CD8-positive, alpha-beta memory T cell (primary cell): ENCODE results near the gene BEND5. TPM values are rescaled to one million over a fixed set of nuclear protein-coding genes. Genes with fewer than 3 reads are reported as not detected.

ENCODE experiments used
- CTCF ChIA-PET: fragments of 350-600 bp; sonication (Branson Sonifier 250); formaldehyde crosslinking; loops from one replicate; lab custom pipeline; 2021; ENCODE audit warnings: antibody characterized with exemption; lab: Charles Lee
- POLR2A ChIA-PET: fragments of 350-600 bp; sonication (Branson Sonifier 250); formaldehyde crosslinking; loops from one replicate; lab custom pipeline; 2021; ENCODE audit warnings: antibody characterized with exemption; lab: Charles Lee
- DNase-seq, 5 donors: peaks; one replicate each; pipeline versions ENCODE4 v3.0.0 to v3.0.0-alpha.2; 2020 to 2022; ENCODE audit warnings: mixed read lengths in 1 of 5
- H3K27ac ChIP-seq: one replicate; pipeline ENCODE4 v1.7.0; 2013; ENCODE audit warnings: low read depth, mild to moderate bottlenecking, low read length, moderate library complexity
- H3K27me3 ChIP-seq: 2 replicates; pipeline ENCODE4 v1.7.0; 2013; ENCODE audit warnings: low read length, mild to moderate bottlenecking; ENCODE audit not compliant: insufficient read depth, poor library complexity, severe bottlenecking
- H3K36me3 ChIP-seq: 2 replicates; pipeline ENCODE4 v1.7.0; 2013; ENCODE audit warnings: mild to moderate bottlenecking, low read length, moderate library complexity; ENCODE audit not compliant: insufficient read depth
- H3K4me1 ChIP-seq: 2 replicates; pipeline ENCODE4 v1.7.0; 2013; ENCODE audit warnings: mild to moderate bottlenecking, low read length, moderate library complexity; ENCODE audit not compliant: insufficient read depth
- H3K4me3 ChIP-seq: 2 replicates; pipeline ENCODE4 v1.7.0; 2013; ENCODE audit warnings: mild to moderate bottlenecking, low read length
- H3K9me3 ChIP-seq: 2 replicates; pipeline ENCODE4 v1.7.0; 2013; ENCODE audit warnings: mild to moderate bottlenecking, low read length
- H3K27ac Mint-ChIP-seq, 8 donors: one replicate each; pipeline ENCODE4 v1.8.0; 2020 to 2021; ENCODE audit warnings: mixed read lengths in 8 of 8, mild to moderate bottlenecking in 6 of 8, inconsistent platforms in 3 of 8, moderate library complexity in 3 of 8
- H3K27me3 Mint-ChIP-seq, 2 donors: one replicate each; pipeline ENCODE4 v1.8.0; 2020 to 2021; ENCODE audit warnings: mixed read lengths in 2 of 2, mild to moderate bottlenecking in 1 of 2, moderate library complexity in 1 of 2
- H3K36me3 Mint-ChIP-seq, 3 donors: one replicate each; pipeline ENCODE4 v1.8.0; 2020 to 2021; ENCODE audit warnings: mixed read lengths in 3 of 3, inconsistent platforms in 1 of 3, mild to moderate bottlenecking in 1 of 3
- H3K4me1 Mint-ChIP-seq, 3 donors: one replicate each; pipeline ENCODE4 v1.8.0; 2020 to 2021; ENCODE audit warnings: mixed read lengths in 3 of 3, inconsistent platforms in 1 of 3, mild to moderate bottlenecking in 1 of 3
- H3K4me3 Mint-ChIP-seq, 7 donors: one replicate each; pipeline ENCODE4 v1.8.0; 2020 to 2021; ENCODE audit warnings: mixed read lengths in 7 of 7, mild to moderate bottlenecking in 6 of 7, moderate library complexity in 4 of 7, inconsistent platforms in 2 of 7
- H3K9me3 Mint-ChIP-seq, 5 donors: one replicate each; pipeline ENCODE4 v1.8.0; 2020 to 2022; ENCODE audit warnings: mixed read lengths in 5 of 5, mild to moderate bottlenecking in 3 of 5, moderate library complexity in 2 of 5, inconsistent platforms in 1 of 5
- polyA plus RNA-seq: library from polyadenylated mRNA; unstranded; fragments of 300-500 nt; fragmentation: Illumina TruSeq; gene quantifications from one replicate; pipeline ENCODE4 v1.2.3, GENCODE V29; 2021
- total RNA-seq, 2 experiments: library from RNA; stranded (reverse); gene quantifications; one replicate each; pipeline ENCODE4 v1.2.3, GENCODE V29; 2021

Gene BEND5
- total and polyA plus RNA-seq, 3 experiments from 2014 or later, result 0.55 to 3.1 (median 1.1) TPM

DNA sequence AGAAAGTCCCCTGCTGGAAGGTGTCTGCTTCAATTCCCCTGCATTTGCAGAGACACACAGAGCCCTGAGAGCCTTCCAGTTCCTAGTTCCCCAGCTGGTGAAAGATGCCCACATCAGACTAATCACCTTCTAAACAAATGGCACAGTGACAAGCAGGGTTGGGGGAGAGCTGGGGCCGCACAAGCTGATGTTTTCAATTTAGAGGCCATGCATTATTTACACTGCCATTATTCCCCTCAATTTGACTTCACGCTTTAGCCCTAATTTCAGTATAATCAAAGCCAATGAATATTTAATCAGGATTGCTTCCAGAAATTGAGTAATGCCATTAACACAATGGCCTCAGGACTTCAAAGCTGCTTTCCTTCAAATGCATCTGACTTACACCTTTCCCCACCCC, 81.5 kb downstream of the BEND5 start:
- Mint-ChIP-seq H3K27me3 (peaks cover 0 to 11% of the 10 kb centered on the region in 2 donors), H3K9me3 (peaks cover 0 to 3% (median 0%) of the 10 kb centered on the region in 5 donors), H3K36me3 (no peaks in the 10 kb centered on the region), H3K27ac (no peak overlapping the region), H3K4me3 (no peak overlapping the region), H3K4me1 (no peaks in the 10 kb centered on the region)
- H3K27me3 ChIP-seq, result no peaks in the 10 kb centered on the region
- H3K4me1 ChIP-seq, result no peaks in the 10 kb centered on the region
- CTCF ChIA-PET, result no interaction called here
- no peaks in the 10 kb centered on the region for H3K9me3 ChIP-seq
- H3K4me3 ChIP-seq, result no peak overlapping the region
- no peak overlapping the region for H3K27ac ChIP-seq
- H3K36me3 ChIP-seq, result no peaks in the 10 kb centered on the region
- DNase-seq, result no peak
- POLR2A ChIA-PET, result no interaction called here

DNA sequence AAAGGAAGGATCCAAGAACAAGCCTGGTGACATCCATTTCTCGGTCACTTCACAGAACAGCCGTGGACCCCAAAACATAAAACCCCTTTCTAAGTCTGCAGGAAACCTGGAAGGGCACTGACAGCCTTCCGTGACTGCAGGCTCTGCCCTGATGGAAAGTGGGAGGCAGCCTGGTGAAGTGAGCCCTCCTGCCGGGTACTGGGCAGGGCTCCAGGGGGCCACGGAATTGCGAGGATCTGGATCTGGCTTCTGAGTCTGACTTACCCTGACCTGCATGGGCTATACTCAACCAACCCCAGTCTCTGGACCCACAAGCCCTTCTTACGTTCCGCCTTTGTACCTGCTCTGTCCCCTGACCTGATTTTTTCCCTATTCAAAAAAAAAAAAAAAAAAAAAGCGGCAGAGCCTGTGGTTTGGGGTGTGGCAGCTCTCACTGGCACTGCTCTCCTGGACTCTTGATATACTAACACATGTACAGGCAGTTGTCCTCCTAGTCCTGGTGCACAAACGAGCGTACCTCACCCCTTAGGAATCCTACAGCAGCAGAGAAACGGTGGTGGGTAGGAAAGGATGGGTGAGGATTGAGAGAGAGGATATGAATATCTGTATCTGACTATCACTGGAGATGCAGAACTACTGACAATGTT, 82.9 kb downstream of the BEND5 start:
- no peak for DNase-seq
- Histone ChIP-seq H3K4me3 (no peak overlapping the region), H3K36me3 (no peaks in the 10 kb centered on the region), H3K27ac (no peak overlapping the region), H3K4me1 (no peaks in the 10 kb centered on the region), H3K27me3 (no peaks in the 10 kb centered on the region), H3K9me3 (no peaks in the 10 kb centered on the region)
- Mint-ChIP-seq H3K4me1 (no peaks in the 10 kb centered on the region), H3K36me3 (no peaks in the 10 kb centered on the region), H3K9me3 (peaks cover 0 to 3% (median 0%) of the 10 kb centered on the region in 5 donors), H3K4me3 (no peak overlapping the region), H3K27me3 (peaks cover 0 to 7% of the 10 kb centered on the region in 2 donors), H3K27ac (no peak overlapping the region)
- ChIA-PET POLR2A (no interaction called here), CTCF (no interaction called here)

DNA sequence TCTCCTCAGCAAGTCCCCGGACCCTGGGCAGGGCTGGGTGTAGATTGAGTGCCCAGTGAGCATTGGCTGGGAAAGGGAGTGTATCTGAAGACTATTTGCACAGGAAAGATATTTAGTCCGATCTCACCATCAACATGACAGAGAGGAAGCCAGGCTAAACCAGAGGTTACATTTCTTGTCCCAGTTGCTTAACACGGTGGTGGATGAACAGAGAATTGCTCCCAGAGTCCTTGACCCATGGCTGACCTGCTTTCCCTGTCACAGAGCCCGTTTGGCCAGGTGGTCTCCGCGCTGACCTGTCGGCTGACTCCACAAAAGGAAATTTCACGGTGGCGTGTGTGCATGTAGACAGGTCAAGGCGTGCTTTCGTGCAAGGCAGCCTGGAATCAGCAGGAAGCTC, 83.5 kb downstream of the BEND5 start:
- Mint-ChIP-seq H3K9me3 (peaks cover 0 to 3% (median 0%) of the 10 kb centered on the region in 5 donors), H3K4me1 (no peaks in the 10 kb centered on the region), H3K4me3 (no peak overlapping the region), H3K27ac (no peak overlapping the region), H3K27me3 (peaks cover 0 to 7% of the 10 kb centered on the region in 2 donors), H3K36me3 (no peaks in the 10 kb centered on the region)
- H3K9me3 ChIP-seq, result no peaks in the 10 kb centered on the region
- H3K27me3 ChIP-seq, result no peaks in the 10 kb centered on the region
- no peak for DNase-seq
- no peak overlapping the region for H3K4me3 ChIP-seq
- no peaks in the 10 kb centered on the region for H3K4me1 ChIP-seq
- ChIA-PET POLR2A (no interaction called here), CTCF (no interaction called here)
- no peaks in the 10 kb centered on the region for H3K36me3 ChIP-seq
- H3K27ac ChIP-seq, result no peak overlapping the region

DNA sequence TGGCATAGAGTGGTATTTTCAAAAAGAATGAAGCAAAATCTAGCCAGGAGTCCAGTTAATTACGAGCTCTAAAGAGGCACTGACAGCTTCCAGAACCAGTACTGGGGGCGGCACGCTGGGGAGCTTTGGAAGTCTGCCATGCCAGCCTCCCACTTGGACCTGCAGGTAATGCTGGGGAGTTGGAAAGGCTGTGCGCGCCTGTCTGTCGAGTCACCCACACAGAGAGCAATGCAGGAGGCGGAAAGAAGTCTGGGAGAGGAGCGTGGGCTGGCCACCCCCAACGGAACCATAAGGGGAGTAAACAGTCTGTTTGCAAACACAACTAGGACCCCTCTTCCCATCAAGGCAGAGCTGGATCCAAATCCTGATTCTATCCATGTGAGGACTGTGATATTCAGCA, 84.5 kb downstream of the BEND5 start:
- peaks cover 0 to 3% (median 0%) of the 10 kb centered on the region in 5 donors for H3K9me3 Mint-ChIP-seq
- no peak for DNase-seq
- no peaks in the 10 kb centered on the region for H3K9me3 ChIP-seq
- no peaks in the 10 kb centered on the region for H3K36me3 Mint-ChIP-seq
- POLR2A ChIA-PET, result no interaction called here
- H3K27me3 Mint-ChIP-seq, result peaks cover 0 to 7% of the 10 kb centered on the region in 2 donors
- H3K27ac ChIP-seq, result no peak overlapping the region
- CTCF ChIA-PET, result no interaction called here
- H3K4me1 Mint-ChIP-seq, result no peaks in the 10 kb centered on the region
- H3K4me3 Mint-ChIP-seq, result no peak overlapping the region
- H3K27ac Mint-ChIP-seq, result no peak overlapping the region
- H3K4me1 ChIP-seq, result no peaks in the 10 kb centered on the region
- no peaks in the 10 kb centered on the region for H3K36me3 ChIP-seq
- no peaks in the 10 kb centered on the region for H3K27me3 ChIP-seq
- no peak overlapping the region for H3K4me3 ChIP-seq

DNA sequence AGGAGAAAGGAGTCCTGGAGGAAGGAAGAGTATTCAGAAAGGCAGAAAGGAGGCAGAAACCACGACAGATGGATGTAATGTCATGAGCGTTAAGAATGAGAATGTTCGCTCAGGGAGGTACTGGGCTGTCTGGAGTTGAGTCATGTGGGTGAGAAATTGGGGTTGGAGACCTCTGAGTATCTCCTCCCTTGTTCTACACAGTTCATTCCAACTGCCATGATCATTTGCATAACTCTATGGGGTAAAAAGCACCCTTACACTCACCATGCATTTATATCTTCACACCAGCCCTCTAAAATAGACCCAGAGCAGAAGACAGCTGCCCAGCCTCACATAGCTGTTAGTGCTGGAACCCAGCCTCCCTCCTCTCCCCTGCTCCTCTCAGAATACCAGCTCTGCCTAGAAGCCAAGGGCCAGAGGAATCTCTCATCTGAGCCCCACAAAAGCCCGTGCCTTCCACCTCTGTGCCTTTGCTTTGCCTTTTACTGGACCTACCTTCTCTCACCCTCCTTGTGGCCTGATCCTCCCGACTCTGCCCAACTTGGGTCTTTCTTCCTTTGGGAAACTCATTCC, 85.2 kb downstream of the BEND5 start:
- CTCF ChIA-PET, result no interaction called here
- no peak overlapping the region for H3K4me3 ChIP-seq
- H3K36me3 ChIP-seq, result no peaks in the 10 kb centered on the region
- H3K9me3 ChIP-seq, result no peaks in the 10 kb centered on the region
- H3K27ac Mint-ChIP-seq, result peak overlapping the region in 1 of 8 donors; percentile 21
- no peaks in the 10 kb centered on the region for H3K36me3 Mint-ChIP-seq
- H3K9me3 Mint-ChIP-seq, result peaks cover 0 to 3% (median 0%) of the 10 kb centered on the region in 5 donors
- POLR2A ChIA-PET, result no interaction called here
- no peaks in the 10 kb centered on the region for H3K27me3 ChIP-seq
- no peak overlapping the region for H3K27ac ChIP-seq
- no peaks in the 10 kb centered on the region for H3K4me1 ChIP-seq
- H3K27me3 Mint-ChIP-seq, result peaks cover 0 to 6% of the 10 kb centered on the region in 2 donors
- no peak overlapping the region for H3K4me3 Mint-ChIP-seq
- no peak for DNase-seq
- H3K4me1 Mint-ChIP-seq, result no peaks in the 10 kb centered on the region

DNA sequence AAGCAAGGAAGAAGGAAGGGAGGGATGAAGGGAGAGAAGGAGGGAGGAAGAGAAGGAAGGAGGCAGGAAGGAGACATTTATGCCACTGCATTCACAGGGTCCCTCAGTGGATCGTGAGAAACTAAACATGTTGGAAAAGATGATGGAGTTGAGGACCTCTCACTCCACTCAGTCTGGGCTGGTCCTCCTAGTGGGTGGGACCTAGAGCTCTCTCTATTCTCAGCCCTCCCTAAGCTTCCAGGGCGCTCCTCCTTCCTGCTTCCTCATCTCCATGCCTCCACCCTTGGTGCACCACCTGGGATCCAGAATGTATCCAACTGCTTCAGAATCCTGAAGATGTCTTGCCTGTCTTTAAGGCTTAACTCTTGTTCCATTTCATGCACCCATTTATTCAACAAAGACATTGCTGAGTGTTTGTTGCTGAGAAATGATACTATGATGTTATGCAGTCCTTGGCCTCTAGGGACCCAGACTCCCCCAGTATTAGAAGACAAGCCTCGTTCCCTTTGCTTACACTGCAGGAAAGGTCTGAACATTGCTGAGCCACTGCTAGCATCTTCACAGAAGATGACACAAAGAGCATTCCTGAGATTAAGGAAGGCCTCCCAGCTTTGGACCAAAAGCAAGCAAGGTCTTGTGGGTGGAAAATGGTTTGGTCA, 88.5 kb downstream of the BEND5 start:
- no peak overlapping the region for H3K4me3 ChIP-seq
- Mint-ChIP-seq H3K9me3 (no peaks in the 10 kb centered on the region), H3K4me1 (no peaks in the 10 kb centered on the region), H3K27me3 (peaks cover 0 to 1% of the 10 kb centered on the region in 2 donors), H3K27ac (no peak overlapping the region), H3K36me3 (no peaks in the 10 kb centered on the region), H3K4me3 (no peak overlapping the region)
- no peak for DNase-seq
- H3K36me3 ChIP-seq, result no peaks in the 10 kb centered on the region
- H3K27me3 ChIP-seq, result no peaks in the 10 kb centered on the region
- H3K4me1 ChIP-seq, result no peaks in the 10 kb centered on the region
- POLR2A ChIA-PET, result no interaction called here
- CTCF ChIA-PET, result interaction anchor here (1.4 kb wide), 1 partner anchor 11 kb away, joined by 3 read pairs; no protein-coding TSS in a partner anchor
- no peaks in the 10 kb centered on the region for H3K9me3 ChIP-seq
- no peak overlapping the region for H3K27ac ChIP-seq

DNA sequence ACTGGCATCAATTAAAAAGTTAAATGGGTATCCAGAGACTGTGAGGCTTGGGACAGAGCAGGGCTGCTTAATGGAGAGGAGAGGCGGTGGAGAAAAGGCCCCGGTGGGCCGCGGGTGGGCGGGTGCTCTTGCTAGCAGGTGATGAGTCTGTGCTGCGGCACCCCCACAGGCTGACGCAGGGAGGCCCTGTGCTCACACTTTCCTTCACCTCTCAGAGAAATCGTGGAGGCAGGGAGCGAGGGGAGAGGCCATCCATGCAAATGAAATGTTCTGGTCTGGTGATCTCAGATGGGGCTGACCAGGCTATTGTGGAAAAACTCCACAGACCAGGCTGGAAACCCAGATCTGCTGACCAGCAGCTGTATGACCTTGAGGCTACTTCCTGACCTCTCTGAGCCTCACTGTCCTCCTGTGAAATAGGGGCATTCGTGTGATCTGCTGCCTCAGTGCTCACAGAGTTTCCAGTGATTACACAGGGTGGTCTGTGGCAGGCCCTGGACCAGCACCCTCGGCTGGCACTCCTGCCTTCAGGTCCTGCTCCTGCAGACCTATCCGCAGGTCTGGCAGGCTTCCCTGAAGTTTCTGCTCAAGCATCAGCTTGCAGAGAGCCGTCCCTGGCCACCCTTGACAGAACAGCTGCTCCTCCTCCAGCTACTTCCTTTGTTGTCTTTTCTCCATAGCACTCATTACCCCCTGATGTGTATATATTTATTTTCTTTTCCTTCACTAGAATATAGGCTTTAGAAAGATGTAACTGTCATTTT, 89.2 kb downstream of the BEND5 start:
- Histone ChIP-seq H3K36me3 (no peaks in the 10 kb centered on the region), H3K27ac (no peak overlapping the region), H3K4me3 (no peak overlapping the region), H3K9me3 (no peaks in the 10 kb centered on the region), H3K4me1 (no peaks in the 10 kb centered on the region), H3K27me3 (no peaks in the 10 kb centered on the region)
- Mint-ChIP-seq H3K4me3 (no peak overlapping the region), H3K27ac (no peak overlapping the region), H3K4me1 (no peaks in the 10 kb centered on the region), H3K27me3 (peaks cover 0 to 1% of the 10 kb centered on the region in 2 donors), H3K36me3 (no peaks in the 10 kb centered on the region), H3K9me3 (no peaks in the 10 kb centered on the region)
- CTCF ChIA-PET, result interaction anchor here (1.4 kb wide), 1 partner anchor 10 kb away, joined by 3 read pairs; no protein-coding TSS in a partner anchor
- POLR2A ChIA-PET, result no interaction called here
- no peak for DNase-seq

DNA sequence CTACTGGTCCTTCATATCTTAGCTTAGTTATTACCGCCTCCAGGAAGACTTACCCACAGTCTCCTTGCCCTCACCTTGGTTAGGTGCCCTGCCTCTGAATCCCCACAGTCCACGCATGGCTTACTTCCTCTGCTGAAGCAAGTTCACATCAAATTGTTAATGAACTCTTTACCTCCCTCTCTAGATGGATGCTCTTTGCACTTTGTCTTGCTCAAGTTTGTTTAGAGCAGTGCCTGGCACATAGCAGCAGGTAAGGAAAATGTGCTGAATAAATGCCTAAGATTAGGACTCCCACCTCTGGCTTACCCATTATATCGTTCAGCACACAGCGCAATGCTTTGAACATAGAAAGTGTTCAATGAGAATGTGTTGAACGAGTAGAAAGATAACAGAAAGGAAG, 90.5 kb downstream of the BEND5 start:
- Mint-ChIP-seq H3K27me3 (no peaks in the 10 kb centered on the region), H3K9me3 (no peaks in the 10 kb centered on the region), H3K27ac (no peak overlapping the region), H3K4me1 (no peaks in the 10 kb centered on the region), H3K36me3 (no peaks in the 10 kb centered on the region), H3K4me3 (no peak overlapping the region)
- DNase-seq, result no peak
- Histone ChIP-seq H3K27ac (no peak overlapping the region), H3K27me3 (no peaks in the 10 kb centered on the region), H3K4me3 (no peak overlapping the region), H3K9me3 (no peaks in the 10 kb centered on the region), H3K36me3 (no peaks in the 10 kb centered on the region), H3K4me1 (no peaks in the 10 kb centered on the region)
- POLR2A ChIA-PET, result no interaction called here
- CTCF ChIA-PET, result interaction anchor here (1.2 kb wide), 1 partner anchor 11 kb away, joined by 4 read pairs; no protein-coding TSS in a partner anchor
